Activated CD4-positive, alpha-beta T cell treated with anti-CD3 and anti-CD28 coated beads for 36 hours (primary cell): ENCODE measurements around the gene GAPDHS. TPM values are rescaled to one million over a fixed set of nuclear protein-coding genes. Genes with fewer than 3 reads are reported as not detected.
A peak's percentile ranks its signal among the peaks of the same experiment; 100 is the strongest.

ENCODE experiments used
- ATAC-seq: fragments of 200-7000 bp; cut with Tn5 transposase; one replicate; pipeline ENCODE4 v1.10.0; 2021; ENCODE audit warnings: mild to moderate bottlenecking, moderate library complexity
- CTCF ChIA-PET: fragments of 350-600 bp; sonication (Branson Sonifier 250); formaldehyde crosslinking; loops from one replicate; lab custom pipeline; 2021; ENCODE audit warnings: antibody characterized with exemption; lab: Charles Lee
- POLR2A ChIA-PET: fragments of 350-600 bp; sonication (Branson Sonifier 250); formaldehyde crosslinking; loops from one replicate; lab custom pipeline; 2021; ENCODE audit warnings: antibody characterized with exemption, inconsistent platforms; lab: Charles Lee
- DNase-seq: peaks from one replicate; pipeline ENCODE4 v3.0.0-alpha.2; 2020
- H3K27ac Mint-ChIP-seq: one replicate; pipeline ENCODE4 v1.8.0; 2021; ENCODE audit warnings: mixed read lengths
- H3K27me3 Mint-ChIP-seq: one replicate; pipeline ENCODE4 v1.8.0; 2021; ENCODE audit warnings: mixed read lengths
- H3K36me3 Mint-ChIP-seq: one replicate; pipeline ENCODE4 v1.8.0; 2021; ENCODE audit warnings: low read depth, mixed read lengths
- H3K4me1 Mint-ChIP-seq: one replicate; pipeline ENCODE4 v1.8.0; 2021; ENCODE audit warnings: mixed read lengths
- H3K4me3 Mint-ChIP-seq: one replicate; pipeline ENCODE4 v1.8.0; 2021; ENCODE audit warnings: mild to moderate bottlenecking, moderate library complexity, mixed read lengths
- H3K9me3 Mint-ChIP-seq: one replicate; pipeline ENCODE4 v1.8.0; 2021; ENCODE audit warnings: low read depth, mixed read lengths
- intact Hi-C, 2 experiments: fragments of 100-400 bp; cut with DNase I in 1 of 2; cut with micrococcal nuclease in 1 of 2; formaldehyde crosslinking; loops; one replicate each; pipeline versions ENCODE4 v1.14.2 to v1.15.1; 2022 to 2024; cut with DNase I, micrococcal nuclease
- total RNA-seq, 2 experiments: library from RNA; stranded (reverse); gene quantifications; one replicate each; pipeline ENCODE4 v1.2.3, GENCODE V29; 2021

GAPDHS gene
- total RNA-seq, 2 experiments from 2014 or later, result not detected

GRCh38 chr19:35577918-35578317 lies 44.7 kb downstream of the GAPDHS start:
- Mint-ChIP-seq H3K4me3 (no peak overlapping the region), H3K4me1 (no peaks in the 10 kb centered on the region), H3K27me3 (peaks cover 2% of the 10 kb centered on the region), H3K36me3 (peaks cover 18% of the 10 kb centered on the region), H3K27ac (no peak overlapping the region), H3K9me3 (peaks cover 18% of the 10 kb centered on the region)
- ChIA-PET POLR2A (no interaction called here), CTCF (interaction anchor here (1.3 kb wide), 1 partner anchor 13 kb away, joined by 3 read pairs; no protein-coding TSS in a partner anchor)
- no peak for ATAC-seq
- no peak for DNase-seq
- intact Hi-C loops, result no loop called here

GRCh38 chr19:35578707-35579106 lies 45.5 kb downstream of the GAPDHS start:
- intact Hi-C loops, result no loop called here
- no peak for ATAC-seq
- H3K27ac Mint-ChIP-seq, result no peak overlapping the region

DNA sequence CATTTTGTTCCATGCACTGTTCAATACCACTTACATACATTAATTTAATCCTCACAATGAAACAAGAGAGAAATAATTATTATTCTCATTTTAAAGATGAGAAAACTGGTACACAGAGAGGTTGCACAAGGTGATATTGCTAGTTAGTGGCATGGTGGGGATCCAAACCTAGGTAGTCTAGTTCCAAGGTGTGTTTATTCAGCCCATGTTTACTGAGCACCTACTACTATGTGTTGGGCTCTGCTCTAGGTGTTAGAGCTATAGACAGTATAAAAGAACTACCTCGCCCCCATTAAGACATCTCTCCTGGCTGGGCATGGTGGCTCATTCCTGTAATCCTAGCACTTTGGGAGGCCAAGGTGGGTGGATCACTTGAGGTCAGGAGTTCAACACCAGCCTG lies 49.5 kb downstream of the GAPDHS start:
- intact Hi-C loops, result no loop called here
- POLR2A ChIA-PET, result interaction anchor here (0.6 kb wide), 1 partner anchor 180 kb away, joined by 5 read pairs; no protein-coding TSS in a partner anchor
- no peak overlapping the region for H3K4me3 Mint-ChIP-seq
- no peaks in the 10 kb centered on the region for H3K9me3 Mint-ChIP-seq
- H3K4me1 Mint-ChIP-seq, result no peaks in the 10 kb centered on the region
- CTCF ChIA-PET, result no interaction called here
- H3K36me3 Mint-ChIP-seq, result no peaks in the 10 kb centered on the region
- no peak for ATAC-seq
- H3K27ac Mint-ChIP-seq, result no peak overlapping the region
- no peak for DNase-seq
- H3K27me3 Mint-ChIP-seq, result peaks cover 14% of the 10 kb centered on the region

More at GRCh38 chr19:35578707-35579106, 45.5 kb downstream of the GAPDHS start:
- peaks cover 18% of the 10 kb centered on the region for H3K9me3 Mint-ChIP-seq
- POLR2A ChIA-PET, result no interaction called here
- peaks cover 18% of the 10 kb centered on the region for H3K36me3 Mint-ChIP-seq
- DNase-seq, result no peak
- H3K4me3 Mint-ChIP-seq, result no peak overlapping the region
- peaks cover 5% of the 10 kb centered on the region for H3K27me3 Mint-ChIP-seq
- CTCF ChIA-PET, result interaction anchor here (0.8 to 1.3 kb wide), 2 partner anchors 13 to 31 kb away, joined by 3 read pairs; no protein-coding TSS in a partner anchor
- H3K4me1 Mint-ChIP-seq, result no peaks in the 10 kb centered on the region

DNA sequence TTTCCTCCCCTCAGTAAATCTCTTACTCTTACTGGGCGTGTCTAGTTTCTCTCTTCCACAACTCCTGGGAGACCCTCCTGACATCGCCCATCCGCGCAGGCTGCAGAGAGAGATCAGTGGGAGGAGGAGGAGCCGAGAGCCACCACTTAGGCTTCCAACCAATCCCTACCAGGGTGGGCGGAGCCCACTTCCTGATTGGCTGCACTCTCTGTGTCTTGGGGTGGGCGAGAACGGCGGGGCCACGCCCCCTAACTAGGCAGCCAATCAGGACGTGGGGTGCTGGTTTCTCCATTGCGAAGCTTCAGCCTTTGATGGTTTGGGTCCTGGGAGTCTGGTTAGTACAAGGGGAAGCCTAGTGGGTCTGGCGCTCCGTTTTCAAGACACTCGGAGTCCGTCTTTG lies 52.6 kb downstream of the GAPDHS start, which contains the start of gene PMIS2:
Gene PMIS2 (plus strand): TSS at position 326 of the 400 bp plus-strand sequence. CDS start 87 bp downstream, outside the sequence.
- no peaks in the 10 kb centered on the region for H3K9me3 Mint-ChIP-seq
- CTCF ChIA-PET, result interaction anchor here (0.6 to 1.4 kb wide), 2 partner anchors 75 to 299 kb away, joined by 3 to 4 read pairs; no protein-coding TSS in a partner anchor
- H3K27me3 Mint-ChIP-seq, result peaks cover 13% of the 10 kb centered on the region
- no peak within 1 kb of the TSS for H3K27ac Mint-ChIP-seq
- no peaks in the 10 kb centered on the region for H3K4me1 Mint-ChIP-seq
- ATAC-seq (peak; percentile 69), DNase-seq (peak; percentile 51)
- H3K36me3 Mint-ChIP-seq, result no peaks in the 10 kb centered on the region
- H3K4me3 Mint-ChIP-seq, result no peak within 1 kb of the TSS
- POLR2A ChIA-PET, result no interaction called here
- intact Hi-C loops, result no loop called here

GRCh38 chr19:35587321-35587720 lies 54.1 kb downstream of the GAPDHS start:
- no peak overlapping the region for H3K4me3 Mint-ChIP-seq
- ChIA-PET CTCF (interaction anchor here (0.5 to 1.1 kb wide), 4 partner anchors 12 to 229 kb away, joined by 3 to 5 read pairs (median 3); no protein-coding TSS in a partner anchor), POLR2A (no interaction called here)
- intact Hi-C loops, result no loop called here
- DNase-seq (no peak), ATAC-seq (no peak)
- no peaks in the 10 kb centered on the region for H3K9me3 Mint-ChIP-seq
- H3K27me3 Mint-ChIP-seq, result peaks cover 14% of the 10 kb centered on the region
- H3K4me1 Mint-ChIP-seq, result no peaks in the 10 kb centered on the region
- no peaks in the 10 kb centered on the region for H3K36me3 Mint-ChIP-seq
- no peak overlapping the region for H3K27ac Mint-ChIP-seq

GRCh38 chr19:35590875-35591274 lies 57.6 kb downstream of the GAPDHS start:
- intact Hi-C loops, result loop anchor here in 1 of 2 experiments (5.0 kb wide), 1 partner anchor 239 kb away; no protein-coding TSS in a partner anchor
- no peak overlapping the region for H3K27ac Mint-ChIP-seq
- ChIA-PET POLR2A (no interaction called here), CTCF (interaction anchor here (0.7 to 3.7 kb wide), 4 partner anchors 12 to 81 kb away, joined by 3 to 20 read pairs (median 10); no protein-coding TSS in a partner anchor)
- DNase-seq (no peak), ATAC-seq (no peak)
- H3K4me1 Mint-ChIP-seq, result no peaks in the 10 kb centered on the region
- H3K9me3 Mint-ChIP-seq, result no peaks in the 10 kb centered on the region
- peaks cover 8% of the 10 kb centered on the region for H3K27me3 Mint-ChIP-seq
- no peak overlapping the region for H3K4me3 Mint-ChIP-seq
- no peaks in the 10 kb centered on the region for H3K36me3 Mint-ChIP-seq

DNA sequence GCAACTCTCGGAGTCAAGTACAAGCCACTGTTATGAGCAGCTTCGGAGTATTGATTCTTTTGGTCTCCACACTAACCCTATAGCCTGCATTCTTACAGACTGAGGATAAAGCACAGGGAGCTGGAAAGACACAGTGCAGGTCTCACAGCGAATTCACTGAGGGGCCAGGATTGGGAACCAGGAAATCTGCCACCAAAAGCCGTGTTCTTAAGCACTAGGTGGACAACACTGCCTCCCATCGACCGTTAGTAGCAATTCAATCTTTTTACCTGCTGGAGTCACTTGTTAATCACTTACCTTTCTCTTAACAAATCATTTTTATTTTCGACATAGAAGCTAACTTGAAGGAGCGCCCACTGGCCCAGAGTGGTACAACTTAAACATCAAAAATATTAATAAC lies 59.0 kb downstream of the GAPDHS start:
- CTCF ChIA-PET, result interaction anchor here (0.6 to 3.7 kb wide), 15 partner anchors 8 to 240 kb away, joined by 3 to 20 read pairs (median 3); partner anchors contain the start of gene COX6B1
- no peak overlapping the region for H3K4me3 Mint-ChIP-seq
- no peaks in the 10 kb centered on the region for H3K9me3 Mint-ChIP-seq
- H3K27ac Mint-ChIP-seq, result no peak overlapping the region
- intact Hi-C loops, result loop anchor here (1.0 to 5.0 kb wide), 3 partner anchors 43 to 240 kb away; no protein-coding TSS in a partner anchor
- H3K36me3 Mint-ChIP-seq, result no peaks in the 10 kb centered on the region
- DNase-seq, result peak; percentile 49
- peaks cover 4% of the 10 kb centered on the region for H3K4me1 Mint-ChIP-seq
- POLR2A ChIA-PET, result no interaction called here
- ATAC-seq, result no peak
- H3K27me3 Mint-ChIP-seq, result peaks cover 4% of the 10 kb centered on the region

Other genes starting within 250 kb of the GAPDHS start
- under 1 TPM; 0.19 to 0.34 TPM for gene MAG, start 241.3 kb upstream of the GAPDHS start, total RNA-seq
- 1 to 10 TPM; 3.5 to 4.1 TPM for gene CD22, start 204.3 kb upstream of the GAPDHS start, total RNA-seq
- gene FFAR1, start 185.6 kb upstream of the GAPDHS start, total RNA-seq, result under 1 TPM; 0.23 to 0.35 TPM
- gene FFAR3, start 175.0 kb upstream of the GAPDHS start, total RNA-seq, result 1 to 10 TPM; 2.4 to 3.1 TPM
- gene GPR42, start 162.4 kb upstream of the GAPDHS start, total RNA-seq, result 1 to 10 TPM in 1 of 2 experiments, under 1 TPM in 1; 0.54 to 1.1 TPM
- not detected for gene FFAR2, start 85.2 kb upstream of the GAPDHS start, total RNA-seq
- not detected for gene KRTDAP, start 43.0 kb upstream of the GAPDHS start, total RNA-seq
- gene DMKN, start 19.8 kb upstream of the GAPDHS start, total RNA-seq, result 1 to 10 TPM; 1.1 to 1.3 TPM
- gene SBSN, start 5.1 kb upstream of the GAPDHS start, total RNA-seq, result not detected
- gene TMEM147, start 12.2 kb downstream of the GAPDHS start, total RNA-seq, result 10 to 100 TPM; 73.1 to 73.8 TPM
- not detected for gene ATP4A, start 30.2 kb downstream of the GAPDHS start, total RNA-seq
- gene PMIS2, start 52.7 kb downstream of the GAPDHS start, total RNA-seq, result not detected
- gene HAUS5, start 79.3 kb downstream of the GAPDHS start, total RNA-seq, result 10 to 100 TPM; 39.7 to 41.0 TPM
- gene RBM42, start 95.6 kb downstream of the GAPDHS start, total RNA-seq, result 10 to 100 TPM; 87.5 to 94.4 TPM
- 1 to 10 TPM in 1 of 2 experiments, under 1 TPM in 1; 0.37 to 1.1 TPM for gene ETV2, start 108.3 kb downstream of the GAPDHS start, total RNA-seq
- gene COX6B1, start 114.9 kb downstream of the GAPDHS start, total RNA-seq, result 100 to 1,000 TPM; 385 to 437 TPM
- gene UPK1A, start 133.1 kb downstream of the GAPDHS start, total RNA-seq, result 1 to 10 TPM; 1.2 to 1.8 TPM
- gene ZBTB32, start 171.1 kb downstream of the GAPDHS start, total RNA-seq, result 100 to 1,000 TPM; 232 to 265 TPM
- gene KMT2B, start 184.5 kb downstream of the GAPDHS start, total RNA-seq, result 10 to 100 TPM; 48.6 to 49.4 TPM
- gene IGFLR1, start 209.0 kb downstream of the GAPDHS start, total RNA-seq, result 10 to 100 TPM; 71.4 to 80.2 TPM
- gene U2AF1L4, start 212.0 kb downstream of the GAPDHS start, total RNA-seq, result 10 to 100 TPM; 31.6 to 37.5 TPM
- 10 to 100 TPM; 36.0 to 37.9 TPM for gene PSENEN, start 212.2 kb downstream of the GAPDHS start, total RNA-seq
- 10 to 100 TPM in 1 of 2 experiments, 1 to 10 TPM in 1; 8.4 to 12.7 TPM for gene LIN37, start 215.1 kb downstream of the GAPDHS start, total RNA-seq
- under 1 TPM; 0.53 to 0.93 TPM for gene HSPB6, start 223.6 kb downstream of the GAPDHS start, total RNA-seq
- 10 to 100 TPM; 39.8 to 62.8 TPM for gene PROSER3, start 224.7 kb downstream of the GAPDHS start, total RNA-seq
- 10 to 100 TPM; 27.8 to 35.2 TPM for gene ARHGAP33, start 242.1 kb downstream of the GAPDHS start, total RNA-seq